Testis (tissue), 3 donors: ENCODE measurements around the gene CD109. TPM values are rescaled to one million over a fixed set of nuclear protein-coding genes. Genes with fewer than 3 reads are reported as not detected.

Source experiments
- DNase-seq: peaks from one replicate; pipeline ENCODE4 v3.0.0-alpha.2; 2019
- H3K27ac ChIP-seq, 2 donors: fragments of 200-600 bp; sonication (generic); one replicate each; pipeline ENCODE4 v1.5.1; 2019
- H3K27me3 ChIP-seq: fragments of 200-600 bp; sonication (generic); one replicate; pipeline ENCODE4 v1.5.1; 2019
- H3K36me3 ChIP-seq: fragments of 200-600 bp; sonication (generic); one replicate; pipeline ENCODE4 v1.5.1; 2017; ENCODE audit warnings: low read depth; ENCODE audit errors: missing control alignments
- H3K4me1 ChIP-seq: fragments of 200-600 bp; sonication (generic); one replicate; pipeline ENCODE4 v1.5.1; 2019
- H3K4me3 ChIP-seq, 2 donors: fragments of 200-600 bp; sonication (generic); one replicate each; pipeline ENCODE4 v1.5.1; 2017 to 2019
- H3K9me3 ChIP-seq: fragments of 200-600 bp; sonication (generic); one replicate; pipeline ENCODE4 v1.5.1; 2017
- POLR2A ChIP-seq: fragments of 450-650 bp; IDR thresholded peaks from one replicate; pipeline ENCODE4 v1.6.1; 2017; ENCODE audit warnings: antibody characterized with exemption, mild to moderate bottlenecking, moderate library complexity
- WGBS, 2 donors: methylation state at CpG; one replicate each; pipeline ENCODE4 v1.1.5; 2018; 5-methylcytosine and 5-hydroxymethylcytosine counted together
- intact Hi-C: fragments of 100-400 bp; cut with DNase I; formaldehyde crosslinking; loops from one replicate; pipeline ENCODE4 v1.15.1; 2023; ENCODE audit warnings: low total_unique reads
- polyA plus RNA-seq: library from polyadenylated mRNA; stranded (reverse); fragments of 350-450 nt; fragmentation: Illumina TruSeq; extraction: RNeasy Lipid Tissue Mini Kit (QIAGEN cat#74804); gene quantifications from one replicate; pipeline ENCODE4 v1.2.3, GENCODE V29; 2014; ENCODE audit warnings: low read depth, low replicate concordance; ENCODE audit not compliant: insufficient read depth
- total RNA-seq, 2 donors: library from RNA; depleted of rRNA; stranded (reverse); fragments of >200 nt; gene quantifications; one replicate each; pipeline ENCODE4 v1.2.3, GENCODE V29; 2016
- TF ChIP-seq, protein P1 (sequence below), 3 experiments: fragments of 450-650 bp in 2 of 3; fragments of 200-600 bp in 1 of 3; sonication (generic) in 1 of 3; IDR thresholded peaks; one replicate each; pipeline ENCODE4 v1.5.1; 2016 to 2019; ENCODE audit warnings: antibody characterized with exemption in 3 of 3, mild to moderate bottlenecking in 2 of 3, moderate library complexity in 1 of 3

Gene CD109
- total and polyA plus RNA-seq, 3 donors from 2014 or later, result 4.0 to 7.0 (median 5.4) TPM

DNA sequence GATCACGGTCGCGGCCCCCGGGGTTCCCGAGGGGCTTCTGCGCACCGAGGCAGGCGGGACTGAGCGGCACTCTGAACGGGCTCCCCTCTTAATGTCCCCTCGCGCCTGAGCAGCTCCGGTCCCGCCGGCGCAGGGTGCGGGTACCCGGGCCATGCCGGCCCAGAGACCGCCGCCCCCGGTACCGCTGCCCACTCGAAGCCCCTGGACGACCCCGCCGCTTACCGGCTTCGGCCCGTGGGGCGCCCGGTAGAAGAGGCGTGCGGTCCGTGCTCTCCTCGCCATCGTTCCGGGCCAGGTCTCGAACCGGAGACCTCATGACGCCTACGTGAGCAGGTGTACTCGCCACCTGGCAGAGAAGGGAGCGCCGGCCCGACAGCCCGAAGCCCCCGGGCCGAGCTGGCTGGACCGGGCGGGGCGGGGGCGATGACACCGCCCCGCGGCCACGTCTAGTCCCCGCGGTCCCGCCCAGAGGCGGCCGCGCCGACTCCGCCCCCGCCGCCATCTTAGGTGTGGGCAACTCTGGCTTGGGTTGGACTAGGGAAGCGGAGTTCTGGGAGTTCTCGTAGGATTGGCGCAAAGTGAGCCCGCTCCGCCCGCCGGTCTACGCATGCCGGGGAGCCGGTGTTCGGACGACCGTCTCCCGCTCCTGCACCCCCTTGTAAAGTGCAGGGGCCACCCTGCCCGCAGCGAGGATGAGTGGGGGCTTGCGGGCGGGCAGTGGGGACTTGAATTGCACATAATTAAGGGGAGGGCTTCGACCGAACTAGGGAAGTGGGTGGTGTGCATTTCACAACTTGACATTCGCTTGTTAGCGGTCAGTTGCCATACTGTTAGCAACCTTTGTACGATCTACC is 42.2 kb upstream of the CD109 start, which contains the start of gene SLC17A5:
Gene SLC17A5, minus strand, starts transcription at position 422 of the 854 bp plus-strand sequence. Its CDS starts 106 bp downstream, at position 316.
- intact Hi-C loops, result no loop called here
- Histone ChIP-seq H3K4me3 (peak within 1 kb of the TSS; percentile 99 to 100), H3K4me1 (peaks cover 13% of the 10 kb centered on the region), H3K27ac (peak within 1 kb of the TSS; percentile 93 to 95), H3K36me3 (no peaks in the 10 kb centered on the region), H3K27me3 (no peaks in the 10 kb centered on the region), H3K9me3 (no peaks in the 10 kb centered on the region)
- 0% methylated on average over 24 to 57 of the region's 90 CpGs for WGBS, 2 donors
- peak; percentile 95 for DNase-seq
- TF ChIP-seq, protein P1, sequence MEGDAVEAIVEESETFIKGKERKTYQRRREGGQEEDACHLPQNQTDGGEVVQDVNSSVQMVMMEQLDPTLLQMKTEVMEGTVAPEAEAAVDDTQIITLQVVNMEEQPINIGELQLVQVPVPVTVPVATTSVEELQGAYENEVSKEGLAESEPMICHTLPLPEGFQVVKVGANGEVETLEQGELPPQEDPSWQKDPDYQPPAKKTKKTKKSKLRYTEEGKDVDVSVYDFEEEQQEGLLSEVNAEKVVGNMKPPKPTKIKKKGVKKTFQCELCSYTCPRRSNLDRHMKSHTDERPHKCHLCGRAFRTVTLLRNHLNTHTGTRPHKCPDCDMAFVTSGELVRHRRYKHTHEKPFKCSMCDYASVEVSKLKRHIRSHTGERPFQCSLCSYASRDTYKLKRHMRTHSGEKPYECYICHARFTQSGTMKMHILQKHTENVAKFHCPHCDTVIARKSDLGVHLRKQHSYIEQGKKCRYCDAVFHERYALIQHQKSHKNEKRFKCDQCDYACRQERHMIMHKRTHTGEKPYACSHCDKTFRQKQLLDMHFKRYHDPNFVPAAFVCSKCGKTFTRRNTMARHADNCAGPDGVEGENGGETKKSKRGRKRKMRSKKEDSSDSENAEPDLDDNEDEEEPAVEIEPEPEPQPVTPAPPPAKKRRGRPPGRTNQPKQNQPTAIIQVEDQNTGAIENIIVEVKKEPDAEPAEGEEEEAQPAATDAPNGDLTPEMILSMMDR (IDR thresholded peaks at IDR 0.05), result no peak
- no peak for TF ChIP-seq POLR2A

DNA sequence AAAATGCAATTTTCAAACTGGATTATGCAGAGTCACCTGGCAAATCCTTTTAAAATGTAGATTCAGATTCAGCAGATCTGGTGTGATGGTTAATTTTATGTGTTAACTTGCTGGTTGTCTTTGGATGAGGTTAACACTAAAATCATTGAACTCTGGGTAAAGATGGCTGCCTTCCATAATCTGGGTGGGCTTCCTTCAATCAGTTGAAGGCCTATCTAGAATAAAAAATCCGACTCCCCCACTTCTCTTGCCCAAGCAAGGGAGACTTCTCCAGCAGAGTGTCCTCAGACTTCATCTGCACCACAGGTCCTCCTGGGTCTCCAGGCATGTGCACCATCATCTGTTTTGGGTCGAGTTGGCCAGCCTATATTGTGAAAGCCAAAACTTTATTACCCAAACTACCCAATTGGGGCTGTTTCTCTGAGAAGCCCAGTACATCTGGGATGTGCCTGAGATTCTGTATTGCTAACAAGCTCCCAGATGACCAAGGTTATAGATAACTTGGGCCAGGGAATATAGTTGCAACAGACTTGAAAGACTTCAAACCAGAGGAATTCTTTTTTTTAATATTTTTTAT is 40.6 kb upstream of the CD109 start:
- no peaks in the 10 kb centered on the region for H3K36me3 ChIP-seq
- H3K9me3 ChIP-seq, result no peaks in the 10 kb centered on the region
- no peak overlapping the region for H3K4me3 ChIP-seq
- DNase-seq, result no peak
- TF ChIP-seq, protein P1 (IDR thresholded peaks at IDR 0.05), result no peak
- no peak for TF ChIP-seq POLR2A
- 45 to 63% methylated on average over 2 of the region's 2 CpGs for WGBS, 2 donors
- no peak overlapping the region for H3K27ac ChIP-seq
- no peaks in the 10 kb centered on the region for H3K27me3 ChIP-seq
- intact Hi-C loops, result no loop called here
- H3K4me1 ChIP-seq, result peaks cover 13% of the 10 kb centered on the region

DNA sequence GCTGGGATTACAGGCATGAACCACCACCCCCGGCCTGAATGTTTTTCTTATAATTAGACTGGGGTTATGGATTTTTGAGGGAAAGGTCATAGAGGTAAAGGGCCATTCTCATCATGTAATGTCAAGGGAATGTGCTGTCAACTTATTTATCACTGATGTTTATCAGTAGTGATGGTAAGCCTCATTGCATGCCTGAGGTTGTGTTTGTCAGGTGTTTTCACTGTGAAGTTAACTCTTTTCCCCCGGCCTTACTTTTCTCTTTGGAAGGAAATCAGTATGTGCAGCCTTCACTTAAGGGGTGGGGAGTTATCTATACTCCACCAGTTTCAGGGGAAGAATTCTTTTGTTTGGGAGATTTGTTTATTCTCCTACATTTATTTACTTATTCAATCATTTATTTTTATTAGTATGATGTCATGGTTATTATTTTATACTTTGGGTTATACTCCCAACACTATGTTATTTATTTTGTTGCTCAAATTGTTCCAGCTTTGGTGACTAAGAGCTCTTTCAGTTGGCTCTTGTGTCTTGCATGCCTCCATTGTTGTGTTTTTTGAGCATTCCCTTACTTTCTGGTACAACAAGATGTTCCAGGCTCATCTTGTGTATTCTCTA is 39.4 kb upstream of the CD109 start:
- no peak for DNase-seq
- TF ChIP-seq POLR2A, result no peak
- TF ChIP-seq, protein P1 (IDR thresholded peaks at IDR 0.05), result no peak
- Histone ChIP-seq H3K27me3 (no peaks in the 10 kb centered on the region), H3K4me3 (no peak overlapping the region), H3K9me3 (no peaks in the 10 kb centered on the region), H3K36me3 (no peaks in the 10 kb centered on the region), H3K4me1 (peaks cover 13% of the 10 kb centered on the region), H3K27ac (no peak overlapping the region)
- WGBS, 2 donors, result 84 to 94% methylated on average over 2 of the region's 2 CpGs
- intact Hi-C loops, result no loop called here

DNA sequence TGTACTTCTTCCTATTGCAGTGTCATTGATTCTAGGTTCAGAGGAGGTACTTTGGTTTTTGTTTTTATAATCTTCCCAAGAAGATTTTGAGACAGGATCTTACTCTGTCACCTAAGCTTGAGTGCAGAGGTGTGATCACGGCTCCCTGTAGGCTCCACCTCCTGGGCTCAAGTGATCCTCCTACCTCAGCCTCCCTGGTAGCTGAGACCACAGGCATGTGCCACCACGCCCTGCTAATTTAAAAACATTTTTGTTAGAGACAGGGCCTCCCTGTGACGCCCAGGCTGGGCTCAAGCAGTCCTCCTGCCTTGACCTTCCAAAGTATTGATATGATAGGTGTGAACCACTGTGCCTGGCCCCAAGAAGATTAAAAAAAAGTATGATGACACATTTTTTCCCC is 38.8 kb upstream of the CD109 start:
- intact Hi-C loops, result no loop called here
- no peak for TF ChIP-seq POLR2A
- TF ChIP-seq, protein P1 (IDR thresholded peaks at IDR 0.05), result no peak
- WGBS, 2 donors, result 85 to 86% methylated on average over 3 of the region's 3 CpGs
- no peaks in the 10 kb centered on the region for H3K36me3 ChIP-seq
- H3K27ac ChIP-seq, result no peak overlapping the region
- H3K4me1 ChIP-seq, result peaks cover 11% of the 10 kb centered on the region
- H3K27me3 ChIP-seq, result no peaks in the 10 kb centered on the region
- no peak for DNase-seq
- no peaks in the 10 kb centered on the region for H3K9me3 ChIP-seq
- H3K4me3 ChIP-seq, result no peak overlapping the region
